GM23248 (cell line): ENCODE results near the gene BRPF3. TPM values are rescaled to one million over a fixed set of nuclear protein-coding genes. Genes with fewer than 3 reads are reported as not detected.

Experiments
- DNase-seq: peaks from one replicate; pipeline ENCODE4 v3.0.0-alpha.2; 2015
- H2AFZ ChIP-seq: fragments of 200-600 bp; sonication (generic); 2 replicates; pipeline ENCODE4 v1.6.1; 2016; ENCODE audit warnings: antibody characterized with exemption
- H3F3A ChIP-seq: fragments of 200-600 bp; sonication (generic); 2 replicates; pipeline ENCODE4 v1.6.1; 2016; ENCODE audit warnings: mild to moderate bottlenecking, antibody characterized with exemption, mixed run types; ENCODE audit not compliant: insufficient read depth
- H3K27ac ChIP-seq: fragments of 200-600 bp; sonication (generic); 2 replicates; pipeline ENCODE4 v1.5.1; 2016; ENCODE audit warnings: mild to moderate bottlenecking
- H3K27me3 ChIP-seq: fragments of 200-600 bp; sonication (generic); replicated peaks from 2 replicates; pipeline ENCODE4 v1.6.1; 2016; ENCODE audit warnings: mild to moderate bottlenecking; ENCODE audit not compliant: insufficient read depth
- H3K36me3 ChIP-seq: fragments of 200-600 bp; sonication (generic); 2 replicates; pipeline ENCODE4 v1.6.1; 2016; ENCODE audit warnings: low read depth, mild to moderate bottlenecking
- H3K4me1 ChIP-seq: fragments of 200-600 bp; sonication (generic); 2 replicates; pipeline ENCODE4 v1.6.1; 2016; ENCODE audit warnings: mild to moderate bottlenecking; ENCODE audit not compliant: insufficient read depth
- H3K4me2 ChIP-seq: fragments of 200-600 bp; sonication (generic); one replicate; pipeline ENCODE4 v1.6.1; 2016; ENCODE audit warnings: mild to moderate bottlenecking; ENCODE audit not compliant: unreplicated experiment
- H3K4me3 ChIP-seq: fragments of 200-600 bp; sonication (generic); 2 replicates; pipeline ENCODE4 v1.5.1; 2016; ENCODE audit warnings: mild to moderate bottlenecking
- H3K79me2 ChIP-seq: fragments of 200-600 bp; sonication (generic); 2 replicates; pipeline ENCODE4 v1.6.1; 2016; ENCODE audit warnings: mild to moderate bottlenecking; ENCODE audit not compliant: insufficient read depth
- H3K9ac ChIP-seq: fragments of 200-600 bp; sonication (generic); 2 replicates; pipeline ENCODE4 v1.6.1; 2016; ENCODE audit warnings: mild to moderate bottlenecking
- H3K9me2 ChIP-seq: fragments of 200-600 bp; sonication (generic); 2 replicates; pipeline ENCODE4 v1.6.1; 2016; ENCODE audit warnings: mixed run types, mild to moderate bottlenecking, moderate library complexity; ENCODE audit not compliant: insufficient read depth
- H3K9me3 ChIP-seq: fragments of 200-600 bp; sonication (generic); one replicate; pipeline ENCODE4 v1.6.1; 2017; ENCODE audit warnings: low read depth
- H4K20me1 ChIP-seq: fragments of 200-600 bp; sonication (generic); 2 replicates; pipeline ENCODE4 v1.6.0; 2016; ENCODE audit not compliant: insufficient read depth
- EZH2 ChIP-seq: fragments of 200-600 bp; sonication (generic); IDR thresholded peaks from 2 replicates; pipeline ENCODE4 v1.6.1; 2018; ENCODE audit warnings: antibody characterized with exemption, mild to moderate bottlenecking; ENCODE audit not compliant: insufficient read depth, poor library complexity, severe bottlenecking
- EZH2phosphoT487 ChIP-seq: fragments of 200-600 bp; sonication (generic); IDR thresholded peaks from 2 replicates; pipeline ENCODE4 v1.6.1; 2018; ENCODE audit warnings: antibody characterized with exemption, moderate library complexity, mild to moderate bottlenecking, low read depth; ENCODE audit not compliant: insufficient read depth
- WGBS, 2 experiments: methylation state at CpG; one replicate each; pipeline ENCODE4 v1.1.6; 2015 to 2017; ENCODE audit warnings: low lambda C conversion rate in 2 of 2, low coverage in 1 of 2; ENCODE audit errors: missing lambda C conversion rate in 2 of 2; 5-methylcytosine and 5-hydroxymethylcytosine counted together
- in situ Hi-C: fragments of 300-500 bp; cut with MboI; formaldehyde crosslinking; loops from 2 replicates; pipeline ENCODE4 v1.15.0; 2020
- polyA plus RNA-seq: library from polyadenylated mRNA; unstranded; fragments of >200 nt; fragmentation: Nextera tagmentation; extraction: Ambion mirVana; gene quantifications from 2 replicates; pipeline ENCODE4 v1.2.1, GENCODE V29; 2016
- total RNA-seq: library from RNA; depleted of rRNA; stranded (reverse); fragments of >200 nt; shearing (Covaris generic); gene quantifications from 2 replicates; pipeline ENCODE4 v1.2.3, GENCODE V29; 2014

The BRPF3 gene
- total and polyA plus RNA-seq, 2 experiments from 2014 or later, result 6.3 to 7.9 TPM

DNA sequence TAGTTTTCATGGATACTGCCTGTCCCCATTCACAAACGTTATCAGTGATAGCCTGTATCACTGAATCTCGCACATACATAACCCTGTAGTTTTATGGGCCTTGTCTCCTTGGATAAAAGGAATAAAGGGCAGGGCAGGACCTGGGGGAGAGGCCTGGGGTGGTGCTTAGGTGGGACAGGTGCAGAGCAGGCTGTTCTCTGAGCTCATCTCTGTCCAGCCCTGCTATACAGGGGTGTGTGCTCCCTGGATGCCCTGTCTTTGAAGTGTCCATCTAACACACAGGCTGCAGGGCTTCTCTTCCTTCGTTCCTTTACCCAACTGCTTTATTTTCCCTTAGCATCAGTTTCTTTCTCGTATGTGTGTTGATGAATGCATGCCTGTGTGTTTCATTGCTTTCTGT lies 26.4 kb downstream of the BRPF3 start:
- no peak overlapping the region for H3K4me2 ChIP-seq
- no peaks in the 10 kb centered on the region for H3K9me2 ChIP-seq
- H3K79me2 ChIP-seq, result no peaks in the 10 kb centered on the region
- no peaks in the 10 kb centered on the region for H3F3A ChIP-seq
- H3K4me3 ChIP-seq, result no peak overlapping the region
- in situ Hi-C loops, result no loop called here
- no peak overlapping the region for H3K27ac ChIP-seq
- WGBS, 2 experiments, result 86% methylated on average over 4 of the region's 4 CpGs
- H3K9ac ChIP-seq, result no peak overlapping the region
- no peak overlapping the region for H2AFZ ChIP-seq
- H4K20me1 ChIP-seq, result no peaks in the 10 kb centered on the region
- H3K9me3 ChIP-seq, result no peaks in the 10 kb centered on the region
- no peak for TF ChIP-seq EZH2
- no peak for TF ChIP-seq EZH2phosphoT487
- H3K4me1 ChIP-seq, result 0 out of 2 replicates have a peak, but pooled peaks cover 7% of the 10 kb centered on the region
- no peak for DNase-seq
- H3K36me3 ChIP-seq, result peaks cover 52% of the 10 kb centered on the region
- no peaks in the 10 kb centered on the region for H3K27me3 ChIP-seq

DNA sequence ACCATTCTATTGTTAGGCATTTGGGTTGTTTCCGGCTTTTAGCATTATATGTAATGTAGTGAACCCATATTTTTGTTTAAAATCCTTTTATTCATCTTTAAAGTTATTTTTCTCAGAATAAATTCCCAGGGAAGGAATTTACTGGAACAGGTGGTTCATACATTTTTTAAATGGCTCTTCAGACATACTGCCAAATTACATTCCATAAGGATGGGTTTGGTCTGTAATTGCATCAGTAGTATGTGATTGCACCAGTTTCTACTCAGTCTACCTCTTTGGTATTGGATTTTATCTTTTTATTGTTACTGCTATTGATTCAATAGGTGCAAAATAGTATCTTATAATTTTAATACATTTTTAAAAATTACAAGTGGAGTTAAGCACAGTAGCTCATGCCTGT lies 27.2 kb downstream of the BRPF3 start:
- Histone ChIP-seq H3K4me2 (no peak overlapping the region), H3K79me2 (no peaks in the 10 kb centered on the region), H3K4me1 (0 out of 2 replicates have a peak, but pooled peaks cover 7% of the 10 kb centered on the region), H3K9ac (no peak overlapping the region), H3K27me3 (no peaks in the 10 kb centered on the region), H3K4me3 (no peak overlapping the region), H3K9me3 (no peaks in the 10 kb centered on the region), H2AFZ (no peak overlapping the region), H3K36me3 (peaks cover 52% of the 10 kb centered on the region), H4K20me1 (no peaks in the 10 kb centered on the region), H3K9me2 (no peaks in the 10 kb centered on the region), H3F3A (no peaks in the 10 kb centered on the region), H3K27ac (no peak overlapping the region)
- in situ Hi-C loops, result no loop called here
- 97 to 100% methylated on average over 1 of the region's 1 CpG for WGBS, 2 experiments
- DNase-seq, result no peak
- TF ChIP-seq EZH2phosphoT487 (no peak), EZH2 (no peak)

DNA sequence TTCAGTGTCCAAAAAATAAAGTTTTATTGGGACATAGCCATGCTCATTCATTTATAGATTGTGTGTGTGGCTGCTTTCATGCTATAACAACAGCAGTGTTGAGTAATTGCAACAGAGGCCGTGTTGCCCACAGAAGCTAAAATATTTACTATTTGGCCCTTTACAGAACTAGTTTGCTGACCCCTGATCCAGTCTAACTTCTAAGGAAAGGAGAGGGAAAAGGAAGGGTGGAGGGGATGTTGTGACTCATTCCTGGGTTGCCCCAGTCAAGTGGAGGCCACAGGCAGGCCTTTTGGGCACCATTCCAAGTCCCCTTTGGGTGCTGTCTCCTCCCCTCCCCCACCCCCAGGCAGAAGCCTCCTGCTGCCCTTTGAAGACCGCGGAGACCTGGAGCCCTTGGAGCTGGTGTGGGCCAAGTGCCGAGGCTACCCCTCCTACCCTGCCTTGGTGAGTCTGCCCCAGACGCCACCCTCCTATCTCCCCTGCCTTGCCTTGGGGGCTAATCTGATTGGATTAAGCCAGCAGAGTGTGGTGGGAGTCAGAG lies 28.4 kb downstream of the BRPF3 start:
- TF ChIP-seq EZH2phosphoT487 (no peak), EZH2 (no peak)
- Histone ChIP-seq H3K27ac (no peak overlapping the region), H2AFZ (no peak overlapping the region), H3K4me2 (no peak overlapping the region), H4K20me1 (no peaks in the 10 kb centered on the region), H3F3A (no peaks in the 10 kb centered on the region), H3K4me3 (no peak overlapping the region), H3K79me2 (no peaks in the 10 kb centered on the region), H3K9ac (no peak overlapping the region), H3K36me3 (peaks cover 46% of the 10 kb centered on the region), H3K9me3 (no peaks in the 10 kb centered on the region), H3K9me2 (no peaks in the 10 kb centered on the region), H3K4me1 (0 out of 2 replicates have a peak, but pooled peaks cover 7% of the 10 kb centered on the region), H3K27me3 (no peaks in the 10 kb centered on the region)
- DNase-seq, result no peak
- in situ Hi-C loops, result no loop called here
- WGBS, 2 experiments, result 97 to 100% methylated on average over 5 of the region's 5 CpGs

DNA sequence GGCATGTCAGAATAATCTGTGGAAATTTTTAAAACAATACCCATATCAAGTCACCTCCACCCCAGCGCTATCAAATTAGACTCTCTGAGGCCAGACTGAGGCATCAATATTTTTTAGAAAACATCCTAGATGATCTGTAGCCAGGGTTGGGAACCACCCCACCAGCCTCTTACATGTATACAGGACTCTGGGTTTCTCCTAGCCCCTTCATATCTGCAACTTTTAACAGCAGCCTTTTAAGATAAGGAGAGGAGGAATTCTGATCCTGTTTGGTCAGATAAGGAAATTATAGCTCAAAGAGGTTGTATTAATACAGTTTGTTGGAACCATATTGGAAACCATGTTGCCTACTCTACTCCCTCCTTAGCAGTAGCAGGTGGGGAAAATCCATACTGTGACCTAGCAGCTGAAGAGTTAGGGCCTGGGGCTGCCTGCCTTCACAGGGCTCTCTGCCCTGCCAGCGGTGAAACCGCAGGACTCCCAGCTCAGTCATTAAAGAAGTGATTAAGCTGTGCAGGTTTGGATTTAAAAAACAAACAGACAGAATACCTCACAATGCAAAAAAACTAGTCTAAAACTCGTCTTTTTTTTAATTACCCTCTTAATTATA lies 30.0 kb downstream of the BRPF3 start:
- Histone ChIP-seq H3K9me2 (no peaks in the 10 kb centered on the region), H3K9me3 (no peaks in the 10 kb centered on the region), H3K4me2 (no peak overlapping the region), H3K9ac (no peak overlapping the region), H3K4me3 (no peak overlapping the region), H3F3A (no peaks in the 10 kb centered on the region), H3K4me1 (0 out of 2 replicates have a peak, but pooled peaks cover 7% of the 10 kb centered on the region), H2AFZ (no peak overlapping the region), H3K36me3 (peaks cover 32% of the 10 kb centered on the region), H4K20me1 (no peaks in the 10 kb centered on the region), H3K27me3 (no peaks in the 10 kb centered on the region), H3K27ac (no peak overlapping the region), H3K79me2 (no peaks in the 10 kb centered on the region)
- 75 to 77% methylated on average over 4 of the region's 4 CpGs for WGBS, 2 experiments
- in situ Hi-C loops, result no loop called here
- TF ChIP-seq EZH2 (no peak), EZH2phosphoT487 (no peak)
- no peak for DNase-seq
